ENCODE measurements around the gene SHF.

SHF gene

DNA sequence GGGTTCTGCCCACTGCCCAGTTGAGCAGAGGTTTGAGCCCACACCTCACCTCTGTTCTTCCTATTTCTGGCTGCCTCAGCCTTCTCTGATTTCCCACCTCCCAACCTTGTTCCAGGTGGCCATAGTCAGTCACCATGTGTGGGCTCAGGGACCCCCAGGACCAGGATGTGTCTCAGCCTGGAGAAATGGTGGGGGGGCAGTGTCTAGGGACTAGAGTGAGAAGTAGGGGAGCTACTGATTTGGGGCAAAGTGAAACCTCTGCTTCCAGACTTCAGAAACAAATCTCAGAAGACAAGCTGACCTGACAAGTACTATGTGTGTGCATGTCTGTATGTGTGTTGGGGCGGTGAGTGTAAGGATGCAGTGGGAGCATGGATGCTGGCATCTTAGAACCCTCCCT, 22.9 kb downstream of the SHF start:
- TF ChIP-seq, protein P1, sequence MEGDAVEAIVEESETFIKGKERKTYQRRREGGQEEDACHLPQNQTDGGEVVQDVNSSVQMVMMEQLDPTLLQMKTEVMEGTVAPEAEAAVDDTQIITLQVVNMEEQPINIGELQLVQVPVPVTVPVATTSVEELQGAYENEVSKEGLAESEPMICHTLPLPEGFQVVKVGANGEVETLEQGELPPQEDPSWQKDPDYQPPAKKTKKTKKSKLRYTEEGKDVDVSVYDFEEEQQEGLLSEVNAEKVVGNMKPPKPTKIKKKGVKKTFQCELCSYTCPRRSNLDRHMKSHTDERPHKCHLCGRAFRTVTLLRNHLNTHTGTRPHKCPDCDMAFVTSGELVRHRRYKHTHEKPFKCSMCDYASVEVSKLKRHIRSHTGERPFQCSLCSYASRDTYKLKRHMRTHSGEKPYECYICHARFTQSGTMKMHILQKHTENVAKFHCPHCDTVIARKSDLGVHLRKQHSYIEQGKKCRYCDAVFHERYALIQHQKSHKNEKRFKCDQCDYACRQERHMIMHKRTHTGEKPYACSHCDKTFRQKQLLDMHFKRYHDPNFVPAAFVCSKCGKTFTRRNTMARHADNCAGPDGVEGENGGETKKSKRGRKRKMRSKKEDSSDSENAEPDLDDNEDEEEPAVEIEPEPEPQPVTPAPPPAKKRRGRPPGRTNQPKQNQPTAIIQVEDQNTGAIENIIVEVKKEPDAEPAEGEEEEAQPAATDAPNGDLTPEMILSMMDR (IDR thresholded peaks at IDR 0.05; ENCODE audit: low read depth, low read length), result no peak
- no peak overlapping the region for H3K4me3 ChIP-seq (replicated peaks in 1 of 2; ENCODE audit: low read depth in 2 of 2, low read length in 2 of 2)
- DNase-seq (ENCODE audit: low read depth in 2 of 2), result no peak

DNA sequence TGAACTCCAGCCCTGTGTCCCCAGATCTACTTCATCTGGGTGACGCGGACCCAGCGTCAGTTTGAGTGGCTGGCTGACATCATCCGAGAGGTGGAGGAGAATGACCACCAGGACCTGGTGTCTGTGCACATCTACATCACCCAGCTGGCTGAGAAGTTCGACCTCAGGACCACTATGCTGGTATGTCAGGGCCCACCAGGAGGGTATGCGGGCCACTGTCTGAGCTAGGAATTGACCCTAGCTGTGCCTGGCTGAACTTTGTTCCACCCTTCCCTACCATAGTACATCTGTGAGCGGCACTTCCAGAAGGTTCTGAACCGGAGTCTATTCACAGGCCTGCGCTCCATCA, 24.3 kb downstream of the SHF start:
- H3K4me3 ChIP-seq (replicated peaks in 1 of 2; ENCODE audit: low read depth in 2 of 2, low read length in 2 of 2), result no peak overlapping the region
- DNase-seq (ENCODE audit: low read depth in 2 of 2), result no peak
- TF ChIP-seq, protein P1 (IDR thresholded peaks at IDR 0.05; ENCODE audit: low read depth, low read length), result no peak

DNA sequence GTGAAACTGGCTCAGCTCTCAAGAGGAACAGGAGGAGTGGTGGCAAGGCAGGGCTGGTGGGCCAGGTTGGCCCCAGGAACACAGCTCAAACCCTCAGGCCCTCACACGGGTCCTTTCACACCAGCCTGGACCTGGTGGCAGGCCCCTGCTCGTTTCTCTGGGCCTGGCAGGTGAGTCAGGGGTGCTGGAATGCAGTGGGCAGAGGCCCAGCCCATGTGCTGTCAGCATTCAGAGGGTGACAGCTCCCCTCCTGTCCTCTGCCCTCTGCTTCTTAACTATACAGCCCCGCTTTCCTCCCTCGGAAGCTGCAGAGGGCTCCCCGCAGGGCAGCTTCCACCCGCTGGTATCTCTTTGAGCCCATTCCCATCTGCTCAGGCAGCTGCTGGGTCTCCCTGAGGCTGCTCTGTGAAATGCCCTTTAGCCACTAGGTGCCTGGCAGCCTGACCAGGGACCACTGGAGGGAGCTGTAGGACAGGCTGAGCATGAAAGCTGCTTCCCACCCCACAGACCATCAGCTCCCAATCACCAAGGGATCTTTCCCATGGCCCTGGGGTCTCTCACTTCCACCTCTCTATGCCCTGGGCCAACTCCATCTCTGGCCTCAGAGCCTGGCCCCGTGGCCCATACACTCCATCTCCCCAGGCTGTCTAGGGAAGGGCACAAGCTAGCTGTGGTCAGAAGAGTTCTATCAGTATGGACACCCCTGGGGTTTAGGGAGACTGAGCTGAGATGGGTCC, 24.8 kb downstream of the SHF start:
- peak; percentile 81 to 87 for DNase-seq (ENCODE audit: low read depth in 2 of 2)
- no peak overlapping the region for H3K4me3 ChIP-seq (replicated peaks in 1 of 2; ENCODE audit: low read depth in 2 of 2, low read length in 2 of 2)
- TF ChIP-seq, protein P1 (IDR thresholded peaks at IDR 0.05; ENCODE audit: low read depth, low read length), result peak; percentile 95

DNA sequence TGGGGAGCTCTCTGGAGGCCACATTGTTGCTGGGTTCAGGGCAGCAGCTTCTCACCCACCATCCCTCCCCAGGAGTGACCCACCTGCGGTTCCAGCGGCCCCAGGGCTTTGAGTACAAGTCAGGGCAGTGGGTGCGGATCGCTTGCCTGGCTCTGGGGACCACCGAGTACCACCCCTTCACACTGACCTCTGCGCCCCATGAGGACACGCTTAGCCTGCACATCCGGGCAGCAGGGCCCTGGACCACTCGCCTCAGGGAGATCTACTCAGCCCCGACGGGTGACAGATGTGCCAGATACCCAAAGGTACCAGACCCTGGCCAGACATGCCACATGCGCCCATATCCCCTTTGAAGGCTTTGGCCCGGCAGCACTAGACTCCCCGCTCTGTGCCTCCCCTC, 26.1 kb downstream of the SHF start:
- TF ChIP-seq, protein P1 (IDR thresholded peaks at IDR 0.05; ENCODE audit: low read depth, low read length), result no peak
- no peak for DNase-seq (ENCODE audit: low read depth in 2 of 2)
- no peak overlapping the region for H3K4me3 ChIP-seq (replicated peaks in 1 of 2; ENCODE audit: low read depth in 2 of 2, low read length in 2 of 2)

DNA sequence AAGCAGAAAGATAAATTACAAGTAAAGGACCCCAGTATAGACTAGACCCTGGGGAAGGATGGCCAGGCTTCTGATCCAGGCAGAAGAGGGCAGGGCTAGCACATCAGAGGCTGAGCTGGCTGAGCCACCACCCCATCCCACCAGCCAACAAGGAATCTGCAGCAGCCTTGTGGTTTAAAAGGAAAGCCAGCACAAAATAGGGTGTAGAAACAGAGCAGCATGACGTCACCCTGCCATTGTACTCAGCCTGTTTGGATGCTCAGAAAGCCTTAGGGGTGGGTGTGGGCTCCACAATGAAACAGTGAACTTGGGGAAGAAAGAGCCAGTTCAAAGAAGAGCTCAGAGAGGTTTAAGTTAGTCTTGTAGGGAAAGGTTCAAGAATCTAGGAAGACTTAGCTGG, 29.8 kb downstream of the SHF start:
- TF ChIP-seq, protein P1 (IDR thresholded peaks at IDR 0.05; ENCODE audit: low read depth, low read length), result no peak
- DNase-seq (ENCODE audit: low read depth in 2 of 2), result peak; percentile 74 to 87
- no peak overlapping the region for H3K4me3 ChIP-seq (replicated peaks in 1 of 2; ENCODE audit: low read depth in 2 of 2, low read length in 2 of 2)

DNA sequence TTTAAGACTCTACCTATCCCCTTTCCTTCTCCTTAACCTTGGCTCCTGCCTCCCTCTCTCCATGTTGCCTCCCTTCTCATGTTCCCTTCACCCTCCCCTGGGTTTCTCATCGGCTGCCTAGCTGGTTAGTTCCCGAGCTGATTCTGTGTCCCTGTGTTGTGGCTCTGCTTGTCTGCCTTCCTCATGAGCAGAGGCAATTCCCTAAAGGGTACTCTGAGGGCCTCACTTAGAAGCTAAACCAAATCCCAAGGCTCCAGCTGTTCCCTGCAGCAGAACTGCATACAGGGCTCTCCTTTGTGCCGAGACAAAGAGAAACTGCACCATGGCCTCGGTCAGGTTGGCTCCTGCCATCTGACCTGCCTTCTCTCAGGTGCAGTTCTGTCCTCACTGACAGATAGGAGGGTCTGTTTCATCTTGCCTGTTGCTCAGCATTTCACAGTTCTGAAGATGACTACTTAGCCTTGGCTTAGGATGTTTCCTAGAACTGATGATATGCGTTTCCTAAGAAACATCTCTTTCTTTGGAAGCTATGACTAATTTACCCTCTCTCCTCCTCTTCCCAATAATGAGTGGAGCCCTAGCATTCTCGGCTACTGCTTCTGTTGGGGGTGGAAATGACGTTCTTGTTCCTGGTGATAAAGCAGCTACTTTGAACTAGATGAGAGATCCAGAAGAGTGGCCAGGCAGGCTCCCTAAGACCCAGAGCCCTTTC, 30.9 kb downstream of the SHF start:
- DNase-seq (ENCODE audit: low read depth in 2 of 2), result peak; percentile 81
- TF ChIP-seq, protein P1 (IDR thresholded peaks at IDR 0.05; ENCODE audit: low read depth, low read length), result no peak
- H3K4me3 ChIP-seq (replicated peaks in 1 of 2; ENCODE audit: low read depth in 2 of 2, low read length in 2 of 2), result no peak overlapping the region

All from cardiac fibroblast (primary cell).